HG03064 (cell line): ENCODE results near the gene JSRP1.

Source experiments
- ATAC-seq: cut with Tn5 transposase; IDR thresholded peaks from one replicate; pipeline ENCODE4 v1.9.1; 2021; ENCODE audit warnings: low read depth; ENCODE audit not compliant: unreplicated experiment

JSRP1 gene

DNA sequence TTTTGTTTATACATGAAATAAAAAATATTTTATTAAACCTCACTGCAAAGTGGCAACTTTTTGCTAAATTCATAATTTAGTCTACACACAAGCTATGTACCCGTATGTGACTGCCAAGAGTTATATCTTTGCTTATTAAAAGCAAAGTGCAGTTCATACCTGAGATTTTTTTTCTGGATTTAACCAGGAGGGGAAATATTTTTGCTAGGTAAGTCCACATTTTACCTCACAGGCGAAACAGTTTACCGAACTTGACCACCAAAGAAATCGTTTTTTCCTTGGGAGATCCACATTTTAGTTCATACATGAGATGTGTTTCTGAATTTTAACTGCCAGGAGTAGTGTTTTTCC is 12.2 kb upstream of the JSRP1 start:
- ATAC-seq, result no peak

DNA sequence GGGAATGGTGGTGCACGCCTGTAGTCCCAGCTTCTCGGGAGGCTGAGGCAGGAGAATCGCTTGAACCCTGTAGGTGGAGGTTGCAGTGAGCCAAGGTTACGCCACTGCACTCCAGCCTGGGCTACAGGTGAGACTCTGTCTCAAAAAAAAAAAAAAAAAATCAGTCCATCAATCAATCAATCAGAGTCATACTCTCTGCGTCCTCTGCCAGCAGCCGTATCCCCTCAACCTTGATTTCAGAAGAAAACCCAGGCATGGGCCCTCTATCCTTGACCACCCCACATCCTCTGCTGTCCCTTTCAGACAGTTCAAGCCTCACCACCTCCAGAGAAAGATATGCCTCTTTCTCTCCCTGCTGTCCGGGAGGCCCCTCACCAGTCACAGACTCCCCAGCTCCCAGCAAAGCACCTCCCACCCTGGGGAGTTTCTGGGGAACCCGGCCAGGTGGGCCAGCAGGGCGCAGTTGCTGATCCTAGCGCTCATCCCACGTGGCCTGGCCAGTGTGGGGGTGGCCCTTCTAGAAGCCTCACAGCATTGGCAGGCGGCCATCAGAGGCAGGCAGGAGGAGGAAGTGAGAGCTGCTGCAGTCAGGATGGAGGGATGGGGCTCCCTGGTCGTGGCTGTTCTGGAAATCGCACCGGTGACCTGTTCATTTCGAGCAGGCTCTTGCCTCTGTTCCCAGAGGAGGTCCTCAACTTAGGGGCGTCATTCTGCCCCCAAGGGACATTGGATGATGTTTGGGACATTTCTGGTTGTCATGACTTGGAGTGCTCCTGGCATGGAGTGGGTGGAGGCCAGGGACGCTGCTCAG is 10.2 kb upstream of the JSRP1 start:
- ATAC-seq, result no peak

DNA sequence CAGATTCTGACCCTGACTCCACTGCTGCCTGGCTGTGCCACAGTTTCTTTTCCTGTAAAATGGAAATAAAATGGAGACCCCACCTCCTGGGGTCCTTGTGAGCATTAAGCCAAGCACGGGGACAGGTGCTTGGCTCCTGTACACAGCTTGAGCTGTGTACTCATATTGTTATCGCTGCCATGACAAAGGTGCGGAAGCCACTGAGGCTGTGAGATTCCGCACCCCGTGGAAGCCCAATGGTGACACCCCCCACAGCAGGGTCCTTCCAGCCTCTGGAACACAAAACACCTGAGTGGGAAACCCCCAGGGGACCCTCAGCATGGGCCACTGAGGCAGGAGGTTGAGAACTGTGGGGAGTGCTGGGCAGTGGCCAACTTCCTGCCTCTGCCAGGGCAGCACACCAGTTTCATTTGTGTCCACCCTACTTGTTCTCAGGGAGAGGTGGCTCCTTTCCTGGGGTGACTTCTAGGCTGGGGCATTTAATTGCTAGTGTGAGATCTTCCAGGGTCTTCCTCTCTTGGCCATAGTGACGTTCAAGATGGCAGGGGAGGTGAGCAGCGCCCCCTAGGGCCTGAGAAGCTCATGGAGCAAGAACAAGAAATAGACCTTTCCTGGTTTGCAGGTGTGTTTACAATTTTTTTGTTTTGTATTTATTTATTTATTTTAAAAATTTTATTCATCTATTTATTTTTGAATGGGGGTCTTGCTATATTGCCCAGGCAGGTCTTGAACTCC is 5.4 kb upstream of the JSRP1 start:
- no peak for ATAC-seq

DNA sequence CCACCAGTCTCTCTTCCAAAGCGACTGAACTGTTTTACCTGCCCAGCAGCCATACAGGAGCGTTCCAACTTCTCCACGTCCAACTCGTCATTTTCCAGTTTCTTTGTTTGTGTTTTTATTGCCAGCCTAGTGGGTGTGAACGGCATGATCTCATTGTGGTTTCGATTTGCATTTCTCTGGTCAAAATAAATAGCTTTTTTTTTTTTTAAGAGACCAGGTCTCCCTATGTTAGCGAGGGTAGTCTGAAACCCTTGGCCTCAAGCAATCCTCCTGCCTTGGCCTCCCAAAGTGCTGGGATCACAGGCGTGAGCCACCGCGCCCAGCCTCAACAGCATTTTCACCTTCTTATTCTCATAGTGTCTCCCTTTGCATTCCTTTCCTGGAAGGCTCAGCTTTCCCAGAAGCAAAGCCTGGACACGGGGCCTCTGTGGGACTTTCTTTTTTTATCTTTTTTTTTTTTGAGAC is 4.2 kb upstream of the JSRP1 start:
- ATAC-seq, result no peak

DNA sequence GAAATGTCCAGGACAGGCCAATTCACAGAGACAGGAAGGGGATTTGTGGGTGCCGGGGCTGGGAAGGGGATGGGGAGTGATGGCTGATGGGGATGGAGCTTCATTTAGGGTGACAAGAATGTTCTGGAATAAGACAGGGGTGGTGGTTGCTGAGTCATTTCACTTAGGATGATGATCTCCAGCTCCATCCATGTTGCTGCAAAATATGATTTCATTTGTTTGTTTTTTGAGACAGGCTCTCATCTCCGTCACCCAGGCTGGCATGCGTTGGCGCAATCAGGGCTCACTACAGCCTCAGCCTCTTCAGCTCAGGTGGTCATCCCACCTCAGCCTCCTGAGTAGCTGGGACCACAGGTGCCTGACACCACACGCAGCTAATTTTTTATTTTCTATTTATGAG is 3.1 kb upstream of the JSRP1 start:
- no peak for ATAC-seq

DNA sequence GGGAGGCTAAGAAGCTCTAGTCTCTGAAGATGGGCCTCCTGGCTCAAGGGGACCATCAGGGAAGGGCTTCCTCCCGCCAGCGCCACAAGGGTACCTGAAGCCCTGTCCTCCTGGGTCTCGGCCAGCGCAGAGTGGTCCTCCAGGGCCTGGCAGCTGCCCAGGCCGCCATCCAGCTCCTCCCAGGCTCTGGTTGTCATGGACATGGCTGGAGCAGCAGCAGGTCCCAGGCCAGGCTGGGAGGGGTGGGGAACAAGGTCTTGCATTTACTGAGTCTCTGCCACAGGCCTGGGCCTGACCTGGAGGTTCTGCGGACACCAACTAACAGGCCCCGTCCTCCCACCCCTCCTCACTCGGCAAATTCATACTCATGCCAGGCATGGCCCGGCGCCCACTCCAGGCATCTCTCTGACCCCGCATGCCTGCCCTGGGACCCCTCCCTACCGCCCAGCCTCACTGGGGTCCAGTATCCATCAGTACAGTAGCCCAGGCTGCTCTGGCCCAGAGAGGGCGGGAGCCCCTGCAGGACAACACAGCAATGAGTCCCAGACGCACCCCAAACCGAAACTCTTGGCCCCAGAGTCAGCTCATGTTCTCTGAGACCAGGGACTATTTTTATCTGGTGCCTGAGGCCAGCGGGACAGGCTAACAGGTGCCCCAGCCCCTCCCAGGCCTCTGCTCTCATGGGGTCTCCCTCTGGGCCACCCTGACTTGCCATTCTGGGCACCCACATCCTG is 938 bp downstream of the JSRP1 start:
- ATAC-seq, result no peak

DNA sequence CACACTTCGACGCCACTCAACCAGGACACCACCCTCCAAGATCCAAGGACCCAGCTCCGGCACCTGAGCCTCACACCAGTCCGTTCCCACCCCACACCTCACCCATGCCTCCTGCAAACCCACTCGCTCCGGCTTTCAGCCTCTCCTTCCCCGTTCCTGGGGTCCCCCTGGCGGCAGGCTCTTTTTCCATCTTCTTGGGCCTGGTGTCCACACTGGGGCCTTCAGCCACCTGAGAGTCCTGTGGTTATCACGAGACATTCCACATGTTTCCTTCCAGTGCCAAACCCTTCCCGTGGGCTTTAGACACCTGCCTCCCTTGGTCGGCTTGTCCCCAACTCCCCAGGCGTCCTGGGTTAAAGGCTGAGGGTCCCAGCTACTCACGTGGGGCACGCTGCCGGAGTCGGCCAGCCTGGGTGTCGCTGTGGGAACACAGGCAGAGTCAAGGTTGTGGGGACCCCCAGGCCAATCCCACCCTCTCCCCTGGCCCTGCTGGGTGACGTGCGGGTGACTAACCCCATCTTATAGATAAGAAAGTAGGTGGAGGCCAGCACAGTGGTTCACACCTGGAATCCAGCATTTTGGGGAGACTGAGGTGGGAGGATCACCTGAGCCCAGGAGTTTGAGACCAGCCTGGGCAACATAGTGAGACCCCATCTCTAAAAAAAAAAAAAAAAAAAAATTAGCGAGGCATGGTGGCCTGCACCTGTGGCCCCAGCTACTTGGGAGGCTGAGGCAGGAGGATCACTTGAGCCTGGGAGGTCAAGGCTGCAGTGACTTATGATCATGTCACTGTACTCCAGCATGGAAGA is 1.9 kb downstream of the JSRP1 start:
- ATAC-seq, result no peak

DNA sequence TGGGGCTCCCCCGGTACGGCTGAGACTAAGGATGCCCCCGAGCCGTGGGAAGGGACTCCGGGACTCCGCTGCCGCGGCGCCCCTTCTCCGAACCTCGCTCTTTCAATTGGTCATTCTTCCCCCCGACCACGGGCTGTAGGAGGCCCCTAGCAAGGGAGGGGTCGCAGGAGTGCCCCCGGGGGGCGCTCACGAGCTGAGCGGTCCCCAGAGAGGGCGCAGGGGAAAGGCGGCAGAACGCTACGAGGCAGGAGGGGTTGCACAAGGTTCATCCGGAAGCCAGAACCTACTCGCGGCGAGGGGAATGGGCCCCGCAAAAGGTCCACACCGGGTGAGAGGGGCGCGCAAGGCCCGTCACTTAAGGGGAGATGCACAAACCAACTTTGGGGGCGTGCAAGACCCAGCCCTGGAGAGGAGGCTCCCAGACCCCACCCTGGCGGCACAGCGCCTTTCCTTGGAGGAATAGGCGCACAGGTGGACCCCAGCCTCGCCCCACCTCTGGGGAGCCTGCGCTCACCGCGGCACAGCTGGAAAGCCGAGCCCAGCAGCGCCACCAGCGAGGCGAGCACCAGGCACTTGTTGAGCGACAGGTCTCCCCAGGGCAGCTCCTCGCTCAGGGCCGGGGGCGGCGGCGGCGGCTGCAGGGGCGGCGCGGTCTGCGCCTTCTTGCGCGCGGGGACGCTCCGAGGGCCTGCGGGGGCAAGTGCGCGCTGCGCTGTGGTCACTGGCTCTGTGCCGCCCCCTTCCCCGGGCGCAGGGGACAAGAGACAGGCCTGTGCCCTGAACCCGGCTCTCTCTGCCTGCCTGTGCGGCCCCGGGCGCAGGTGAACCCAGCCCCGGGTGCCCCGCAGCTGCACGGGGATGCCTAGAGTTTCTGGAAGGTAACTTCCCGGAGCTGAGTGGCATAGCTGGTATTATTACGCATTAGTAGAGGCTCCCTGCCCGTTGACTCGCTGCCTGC is 2.8 kb downstream of the JSRP1 start:
- ATAC-seq, result no peak

DNA sequence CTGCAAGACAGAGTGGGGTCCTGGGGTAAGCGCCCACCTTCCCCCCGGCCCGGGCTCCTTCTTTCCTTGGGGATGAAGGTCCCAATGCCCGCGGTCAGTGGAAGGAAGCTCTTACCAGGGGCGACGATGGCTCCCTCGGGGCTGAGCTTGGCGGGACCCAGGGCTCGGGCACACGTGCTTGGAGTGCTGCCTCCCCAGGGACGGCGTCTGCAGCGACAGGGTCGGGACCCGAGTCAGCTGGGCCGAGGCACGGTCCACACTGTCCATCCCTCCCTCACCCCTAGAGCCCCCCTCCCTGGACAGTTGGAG is 3.5 kb downstream of the JSRP1 start:
- ATAC-seq, result no peak

DNA sequence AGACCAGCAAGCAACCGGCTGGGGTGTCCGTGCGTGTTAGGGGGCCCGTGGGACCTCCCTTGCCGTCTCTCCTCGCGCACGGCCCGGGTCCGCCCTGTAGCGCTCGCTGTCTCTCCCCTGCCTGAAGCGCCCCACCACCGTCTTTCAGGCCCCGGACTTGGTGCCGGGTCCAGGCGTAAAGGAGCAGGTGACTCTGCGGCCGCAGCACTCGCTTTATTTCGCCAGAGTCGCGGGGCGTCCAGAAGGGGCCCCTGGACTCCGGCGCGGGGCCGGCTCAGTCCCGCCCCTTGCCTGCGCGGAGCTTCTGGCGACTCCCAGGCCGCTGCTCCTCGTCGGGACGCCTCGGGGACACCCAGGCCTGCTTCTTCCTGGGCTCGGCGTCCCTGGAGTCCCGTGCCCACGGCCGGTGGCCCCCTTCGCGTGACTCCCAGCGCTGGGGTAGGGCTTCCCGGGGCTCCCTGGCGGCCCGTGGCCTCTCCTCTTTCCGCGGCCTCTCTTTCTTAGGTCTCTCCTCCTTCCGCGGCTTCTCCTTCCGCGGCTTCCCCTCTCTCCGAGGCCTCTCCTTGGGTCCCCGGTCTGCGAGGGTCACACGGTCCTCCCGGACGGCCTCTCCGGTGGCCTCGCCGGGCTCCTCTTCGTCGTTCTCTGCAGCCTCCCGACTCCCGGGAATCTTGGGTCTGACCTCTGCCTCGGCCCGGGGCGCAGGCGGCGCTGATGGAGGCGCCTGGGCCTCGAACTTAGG is 4.0 kb downstream of the JSRP1 start:
- no peak for ATAC-seq

DNA sequence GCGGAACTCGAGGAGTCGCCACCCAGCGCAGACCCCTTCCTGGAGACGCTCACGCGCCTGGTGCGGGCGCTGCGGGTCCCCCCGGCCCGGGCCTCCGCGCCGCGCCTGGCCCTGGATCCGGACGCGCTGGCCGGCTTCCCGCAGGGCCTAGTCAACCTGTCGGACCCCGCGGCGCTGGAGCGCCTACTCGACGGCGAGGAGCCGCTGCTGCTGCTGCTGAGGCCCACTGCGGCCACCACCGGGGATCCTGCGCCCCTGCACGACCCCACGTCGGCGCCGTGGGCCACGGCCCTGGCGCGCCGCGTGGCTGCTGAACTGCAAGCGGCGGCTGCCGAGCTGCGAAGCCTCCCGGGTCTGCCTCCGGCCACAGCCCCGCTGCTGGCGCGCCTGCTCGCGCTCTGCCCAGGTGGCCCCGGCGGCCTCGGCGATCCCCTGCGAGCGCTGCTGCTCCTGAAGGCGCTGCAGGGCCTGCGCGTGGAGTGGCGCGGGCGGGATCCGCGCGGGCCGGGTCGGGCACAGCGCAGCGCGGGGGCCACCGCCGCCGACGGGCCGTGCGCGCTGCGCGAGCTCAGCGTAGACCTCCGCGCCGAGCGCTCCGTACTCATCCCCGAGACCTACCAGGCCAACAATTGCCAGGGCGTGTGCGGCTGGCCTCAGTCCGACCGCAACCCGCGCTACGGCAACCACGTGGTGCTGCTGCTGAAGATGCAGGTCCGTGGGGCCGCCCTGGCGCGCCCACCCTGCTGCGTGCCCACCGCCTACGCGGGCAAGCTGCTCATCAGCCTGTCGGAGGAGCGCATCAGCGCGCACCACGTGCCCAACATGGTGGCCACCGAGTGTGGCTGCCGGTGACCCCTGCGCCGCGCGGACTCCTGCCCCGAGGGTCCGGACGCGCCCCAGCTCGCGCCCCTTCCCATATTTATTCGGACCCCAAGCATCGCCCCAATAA is 4.8 kb downstream of the JSRP1 start:
- no peak for ATAC-seq

DNA sequence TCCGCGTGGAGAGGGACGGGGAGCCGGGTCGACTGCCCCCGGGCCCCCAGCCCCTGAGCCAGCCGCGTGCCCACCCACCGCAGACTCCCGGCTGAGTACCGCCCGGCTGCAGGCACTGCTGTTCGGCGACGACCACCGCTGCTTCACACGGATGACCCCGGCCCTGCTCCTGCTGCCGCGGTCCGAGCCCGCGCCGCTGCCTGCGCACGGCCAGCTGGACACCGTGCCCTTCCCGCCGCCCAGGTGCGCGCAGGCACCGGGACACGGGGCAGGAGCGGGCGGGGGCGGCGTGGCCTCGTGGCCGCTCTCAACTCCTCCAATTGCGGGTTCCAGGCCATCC is 5.5 kb downstream of the JSRP1 start:
- no peak for ATAC-seq

DNA sequence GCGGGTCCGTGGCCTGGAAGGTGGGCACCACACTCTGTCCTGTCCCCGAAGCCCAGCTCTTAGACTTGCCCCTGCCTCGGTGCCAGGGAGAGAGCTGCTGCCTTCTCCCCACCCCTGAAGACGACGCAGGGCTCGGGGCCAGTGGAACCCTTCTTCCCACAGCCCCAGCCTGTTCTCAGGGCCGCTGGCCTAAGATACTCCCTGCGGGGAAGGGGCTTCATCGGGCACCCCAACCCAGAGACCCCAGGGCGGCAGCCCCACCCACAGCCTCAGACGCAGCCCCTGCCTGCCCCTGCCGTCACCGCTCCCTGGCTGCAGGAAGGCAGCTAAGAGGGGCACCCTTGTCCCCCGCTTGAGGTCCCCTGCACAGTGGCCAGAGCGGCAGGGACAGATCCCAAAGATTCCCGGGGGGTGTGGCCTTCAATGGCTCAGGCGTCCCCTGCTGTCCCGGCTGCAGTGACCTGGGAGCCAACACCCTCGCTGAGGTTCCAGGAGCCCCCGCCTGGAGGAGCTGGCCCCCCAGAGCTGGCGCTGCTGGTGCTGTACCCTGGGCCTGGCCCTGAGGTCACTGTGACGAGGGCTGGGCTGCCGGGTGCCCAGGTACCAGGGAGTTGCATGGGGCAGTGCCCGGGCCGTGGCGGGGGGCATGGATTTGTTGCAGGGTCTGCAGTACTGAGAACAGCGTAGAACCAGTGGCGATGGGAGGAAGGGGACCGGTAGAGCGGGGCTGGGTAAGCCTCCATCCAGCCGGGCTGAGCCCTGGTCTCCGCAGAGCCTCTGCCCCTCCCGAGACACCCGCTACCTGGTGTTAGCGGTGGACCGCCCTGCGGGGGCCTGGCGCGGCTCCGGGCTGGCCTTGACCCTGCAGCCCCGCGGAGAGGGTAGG is 6.1 kb downstream of the JSRP1 start:
- ATAC-seq, result no peak

DNA sequence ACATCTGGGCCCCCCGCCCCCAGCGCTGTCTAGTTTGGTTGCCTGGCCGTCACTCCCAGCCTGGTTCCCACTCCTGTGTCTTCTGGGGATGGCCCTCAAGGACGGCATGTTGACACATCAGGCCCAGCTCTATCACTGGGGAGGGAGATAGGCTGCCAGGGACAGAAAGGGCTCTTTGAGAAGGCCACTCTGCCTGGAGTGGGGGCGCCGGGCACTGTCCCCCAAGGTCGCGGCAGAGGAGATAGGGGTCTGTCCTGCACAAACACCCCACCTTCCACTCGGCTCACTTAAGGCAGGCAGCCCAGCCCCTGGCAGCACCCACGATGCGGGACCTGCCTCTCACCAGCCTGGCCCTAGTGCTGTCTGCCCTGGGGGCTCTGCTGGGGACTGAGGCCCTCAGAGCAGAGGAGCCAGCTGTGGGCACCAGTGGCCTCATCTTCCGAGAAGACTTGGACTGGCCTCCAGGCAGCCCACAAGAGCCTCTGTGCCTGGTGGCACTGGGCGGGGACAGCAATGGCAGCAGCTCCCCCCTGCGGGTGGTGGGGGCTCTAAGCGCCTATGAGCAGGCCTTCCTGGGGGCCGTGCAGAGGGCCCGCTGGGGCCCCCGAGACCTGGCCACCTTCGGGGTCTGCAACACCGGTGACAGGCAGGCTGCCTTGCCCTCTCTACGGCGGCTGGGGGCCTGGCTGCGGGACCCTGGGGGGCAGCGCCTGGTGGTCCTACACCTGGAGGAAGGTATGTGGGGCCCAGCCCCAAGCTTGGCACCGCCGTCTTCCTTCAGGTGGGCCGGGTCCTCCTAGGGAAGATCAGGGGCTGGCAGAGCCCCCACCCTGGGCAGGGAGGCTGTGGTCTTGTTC is 7.0 kb downstream of the JSRP1 start, which contains the start of gene AMH:
TSS of gene AMH (plus strand) at position 314 of the 857 bp plus-strand sequence. CDS start at position 324, 10 bp downstream.
- no peak for ATAC-seq

DNA sequence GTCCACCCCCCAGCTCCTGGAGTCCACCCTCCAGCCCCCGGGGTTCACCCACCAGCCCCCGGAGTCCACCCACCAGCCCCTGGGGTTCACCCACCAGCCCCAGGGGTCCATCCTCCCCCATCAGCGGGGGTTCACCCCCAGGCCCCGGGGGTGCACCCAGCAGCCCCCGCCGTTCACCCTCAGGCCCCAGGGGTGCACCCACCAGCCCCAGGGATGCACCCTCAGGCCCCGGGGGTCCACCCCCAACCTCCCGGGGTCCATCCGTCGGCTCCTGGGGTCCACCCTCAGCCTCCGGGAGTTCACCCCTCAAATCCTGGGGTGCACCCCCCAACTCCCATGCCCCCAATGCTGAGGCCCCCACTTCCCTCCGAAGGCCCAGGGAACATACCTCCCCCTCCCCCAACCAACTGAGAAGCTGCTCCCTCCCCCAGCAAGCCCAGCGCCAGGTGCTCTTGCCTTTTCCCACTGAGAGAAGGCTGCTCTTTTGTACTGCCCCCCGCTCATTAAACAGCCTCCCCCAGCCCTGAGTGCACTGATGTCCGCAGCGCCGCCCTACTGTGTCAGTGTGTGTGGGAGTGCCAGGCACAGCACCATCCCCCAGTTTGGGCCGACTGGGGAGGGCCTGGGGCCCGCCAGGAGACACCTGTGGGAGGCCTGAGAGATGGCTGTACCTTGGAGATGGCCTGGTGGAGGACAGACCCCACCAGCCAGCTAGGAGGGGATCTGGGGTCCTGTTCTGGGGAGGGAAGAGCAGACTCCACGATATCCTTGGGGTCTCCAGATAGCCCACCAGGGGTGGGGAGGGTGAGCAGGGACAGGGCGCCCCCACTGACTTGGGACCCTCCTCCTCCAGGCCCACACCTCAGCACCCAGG is 7.8 kb downstream of the JSRP1 start:
- ATAC-seq, result no peak
